ENCODE data around the gene KIF16B.

The KIF16B gene

DNA sequence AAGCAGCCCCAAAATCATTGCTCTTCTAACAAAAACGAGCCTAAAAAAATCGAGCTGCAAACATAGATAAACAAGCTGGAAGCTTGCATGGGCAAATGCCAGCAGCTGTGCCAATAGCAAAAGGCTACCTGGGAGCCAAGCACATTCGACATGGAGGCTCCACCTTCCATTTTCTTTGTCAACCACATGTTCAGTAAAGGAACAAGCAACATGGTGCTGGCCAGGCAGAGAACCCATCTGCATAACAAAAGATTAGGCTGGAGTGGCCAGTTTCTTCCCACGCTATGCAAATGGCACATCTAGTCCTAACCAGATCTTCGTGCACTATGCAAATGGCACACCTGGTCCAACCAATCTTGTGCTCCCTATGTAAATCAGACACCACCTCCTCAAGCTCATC is 110.5 kb downstream of the KIF16B start:
- TF ChIP-seq GATA3 (IDR thresholded peaks at IDR 0.05; ENCODE audit: low read depth, low read length), result no peak
- TF ChIP-seq GATA2 (IDR thresholded peaks at IDR 0.05; ENCODE audit: low read depth, low read length), result no peak

DNA sequence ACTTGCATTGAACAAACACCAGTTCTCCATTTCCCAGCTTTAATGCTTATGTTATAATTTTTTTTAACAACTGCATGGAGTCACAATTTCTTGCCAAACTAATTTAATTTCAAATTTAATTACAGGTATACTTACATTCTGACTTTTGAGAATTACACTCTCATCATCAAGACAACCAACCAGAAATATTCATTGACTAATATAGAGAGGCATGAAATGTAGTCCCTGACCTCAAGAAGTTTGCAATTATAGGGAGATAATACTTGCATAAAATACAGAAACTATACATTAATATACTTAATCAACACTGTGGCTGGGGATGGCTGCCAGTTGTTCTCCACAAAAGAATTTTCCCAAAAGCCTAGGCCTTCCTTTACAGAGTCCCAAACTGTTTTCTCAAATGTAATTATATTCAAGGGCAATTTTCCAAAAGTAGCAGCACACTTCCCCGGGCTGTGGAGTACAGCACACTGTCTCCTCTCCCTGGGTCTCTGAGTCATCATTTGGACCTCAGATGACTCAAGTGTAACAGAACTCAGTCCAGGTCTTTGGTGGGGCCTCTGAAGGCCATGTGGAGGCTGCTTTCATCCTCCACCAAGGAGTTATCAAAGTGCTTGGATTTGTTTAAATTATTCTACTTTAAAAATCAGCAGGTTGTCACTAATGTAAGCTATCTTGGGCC is 114.1 kb downstream of the KIF16B start:
- TF ChIP-seq GATA2 (IDR thresholded peaks at IDR 0.05; ENCODE audit: low read depth, low read length) (no peak), GATA3 (IDR thresholded peaks at IDR 0.05; ENCODE audit: low read depth, low read length) (no peak)

DNA sequence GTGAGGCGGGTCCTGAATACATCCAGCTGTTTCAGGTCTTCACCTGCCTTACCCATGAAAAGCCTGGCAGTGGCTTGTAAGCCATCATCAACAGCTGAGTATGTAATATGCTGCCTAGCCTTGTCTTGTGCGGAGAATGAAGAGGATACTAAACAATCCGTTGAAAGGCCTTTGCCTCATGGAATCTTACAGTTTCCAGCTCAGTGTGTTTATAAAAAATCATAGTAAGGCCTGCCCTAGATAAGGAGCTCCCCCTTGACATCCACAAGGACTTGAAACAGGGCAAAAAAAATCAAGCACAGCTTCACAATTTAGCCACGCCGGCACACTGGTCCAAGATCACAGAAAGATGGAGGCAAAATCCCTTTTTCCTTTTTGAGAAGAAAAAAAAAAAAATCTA is 115.7 kb downstream of the KIF16B start:
- TF ChIP-seq GATA3 (IDR thresholded peaks at IDR 0.05; ENCODE audit: low read depth, low read length), result no peak
- TF ChIP-seq GATA2 (IDR thresholded peaks at IDR 0.05; ENCODE audit: low read depth, low read length), result no peak

DNA sequence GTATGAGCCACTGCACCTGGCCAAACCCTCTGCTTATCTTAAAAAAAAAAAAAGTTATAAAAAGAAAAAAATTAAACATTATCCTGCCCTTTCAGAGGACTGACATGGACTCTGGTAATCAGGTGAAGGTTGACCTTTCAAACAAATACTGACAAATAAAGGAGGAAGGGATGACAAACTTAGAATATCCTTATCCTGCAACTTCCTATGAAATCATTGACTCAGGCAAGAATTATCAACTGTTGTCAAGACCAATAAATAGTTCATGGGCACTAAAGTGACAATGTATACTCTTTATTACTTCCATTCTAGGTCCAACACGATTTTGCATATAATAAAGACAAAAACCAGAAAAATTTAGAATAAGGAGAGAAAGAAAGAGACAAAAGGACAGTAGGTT is 117.9 kb downstream of the KIF16B start:
- TF ChIP-seq GATA3 (IDR thresholded peaks at IDR 0.05; ENCODE audit: low read depth, low read length) (no peak), GATA2 (IDR thresholded peaks at IDR 0.05; ENCODE audit: low read depth, low read length) (no peak)

DNA sequence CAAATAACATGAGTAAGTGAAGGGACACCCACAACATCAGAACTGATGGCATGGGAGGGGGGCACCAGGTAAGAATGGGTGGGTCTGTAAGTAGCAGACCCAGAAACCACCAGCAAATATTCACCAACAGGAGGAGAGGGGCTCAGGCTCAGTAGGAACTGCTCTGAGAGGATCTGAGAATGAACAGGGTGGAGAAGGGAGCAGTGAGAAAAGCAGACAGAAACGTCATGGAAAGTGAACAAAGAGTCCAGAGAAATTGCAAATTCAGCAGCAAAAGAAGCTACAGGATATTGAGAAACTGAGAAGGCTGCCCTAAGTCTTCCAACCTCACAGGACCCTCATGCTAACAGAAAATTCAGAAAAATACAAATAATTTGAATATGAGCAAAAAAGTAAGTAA is 121.3 kb downstream of the KIF16B start:
- no peak for TF ChIP-seq GATA2 (IDR thresholded peaks at IDR 0.05; ENCODE audit: low read depth, low read length)
- no peak for TF ChIP-seq GATA3 (IDR thresholded peaks at IDR 0.05; ENCODE audit: low read depth, low read length)

DNA sequence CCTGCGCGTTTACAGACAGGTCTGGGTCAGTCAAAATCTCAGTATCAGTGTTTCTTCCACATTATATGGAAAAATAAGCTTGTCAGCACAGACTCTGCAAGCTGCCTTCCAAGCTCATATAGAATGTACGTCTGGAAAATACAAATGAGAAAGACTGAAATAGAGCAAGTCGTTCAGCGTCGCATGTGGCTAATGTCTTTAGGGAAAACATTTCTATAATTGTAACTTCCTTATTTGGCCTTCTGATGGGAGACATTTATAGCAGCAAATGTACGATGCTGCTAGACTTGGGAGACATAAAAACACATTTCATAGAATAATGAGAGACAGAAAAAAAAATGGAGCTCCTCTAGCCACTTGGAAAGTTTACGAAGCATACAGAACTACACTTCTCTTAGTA is 122.2 kb downstream of the KIF16B start:
- no peak for TF ChIP-seq GATA3 (IDR thresholded peaks at IDR 0.05; ENCODE audit: low read depth, low read length)
- no peak for TF ChIP-seq GATA2 (IDR thresholded peaks at IDR 0.05; ENCODE audit: low read depth, low read length)

DNA sequence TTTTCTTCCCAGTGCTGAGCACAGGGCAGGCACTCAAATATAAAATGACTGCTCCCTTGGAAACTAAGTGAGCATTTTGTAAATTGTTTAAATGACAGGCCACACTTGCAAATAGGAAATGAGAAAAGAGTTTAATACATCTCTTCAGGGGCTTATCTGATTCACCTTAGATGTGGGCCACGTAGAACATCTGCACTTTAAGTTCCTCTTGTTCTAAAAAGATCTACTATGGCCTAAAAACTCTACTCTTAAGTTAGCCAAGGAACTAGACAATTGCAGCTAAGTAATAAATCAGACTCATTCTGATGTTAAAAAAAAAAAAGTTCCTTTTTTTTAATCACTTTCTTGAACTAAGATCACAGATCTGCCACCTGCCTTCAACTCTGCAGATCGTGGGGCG is 126.3 kb downstream of the KIF16B start:
- TF ChIP-seq GATA2 (IDR thresholded peaks at IDR 0.05; ENCODE audit: low read depth, low read length) (no peak), GATA3 (IDR thresholded peaks at IDR 0.05; ENCODE audit: low read depth, low read length) (no peak)

DNA sequence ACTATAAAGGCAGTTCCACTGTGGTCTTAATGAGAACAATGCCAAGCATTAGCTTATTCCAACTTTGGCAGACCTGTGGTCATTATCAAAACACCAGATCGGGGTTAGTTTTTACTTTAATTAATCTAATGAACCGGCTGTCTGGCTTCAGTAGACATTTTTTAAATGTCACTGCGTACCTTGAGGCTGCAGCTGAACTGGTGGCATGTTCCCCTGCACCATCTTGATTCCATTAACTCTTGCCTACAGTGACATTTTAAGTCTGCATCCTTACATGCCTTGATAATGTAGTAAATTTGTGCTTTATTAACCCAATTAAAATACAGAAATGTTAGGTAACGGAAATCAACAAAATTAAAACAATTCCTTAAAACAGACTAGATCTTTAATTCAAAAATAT is 127.0 kb downstream of the KIF16B start:
- TF ChIP-seq GATA2 (IDR thresholded peaks at IDR 0.05; ENCODE audit: low read depth, low read length) (no peak), GATA3 (IDR thresholded peaks at IDR 0.05; ENCODE audit: low read depth, low read length) (no peak)

DNA sequence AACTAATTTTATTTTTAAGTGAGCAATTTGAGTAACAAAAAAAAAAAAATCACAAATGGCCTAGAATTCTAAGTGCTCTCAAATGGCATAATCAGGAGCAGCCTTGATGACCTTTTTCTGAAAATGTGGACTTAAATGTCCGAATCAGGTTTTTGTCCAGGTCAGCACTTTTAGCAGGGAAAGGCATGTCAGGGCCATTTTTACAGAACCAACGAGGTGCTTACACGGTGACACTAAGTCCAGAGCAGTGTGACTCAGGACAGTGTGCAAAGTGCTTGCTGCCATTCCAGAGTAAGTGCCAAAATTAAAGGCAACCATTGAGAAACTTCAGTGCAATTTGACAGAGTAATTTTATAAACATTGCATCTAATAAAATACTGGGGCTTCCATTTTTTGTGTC is 127.8 kb downstream of the KIF16B start:
- TF ChIP-seq GATA3 (IDR thresholded peaks at IDR 0.05; ENCODE audit: low read depth, low read length), result no peak
- no peak for TF ChIP-seq GATA2 (IDR thresholded peaks at IDR 0.05; ENCODE audit: low read depth, low read length)

DNA sequence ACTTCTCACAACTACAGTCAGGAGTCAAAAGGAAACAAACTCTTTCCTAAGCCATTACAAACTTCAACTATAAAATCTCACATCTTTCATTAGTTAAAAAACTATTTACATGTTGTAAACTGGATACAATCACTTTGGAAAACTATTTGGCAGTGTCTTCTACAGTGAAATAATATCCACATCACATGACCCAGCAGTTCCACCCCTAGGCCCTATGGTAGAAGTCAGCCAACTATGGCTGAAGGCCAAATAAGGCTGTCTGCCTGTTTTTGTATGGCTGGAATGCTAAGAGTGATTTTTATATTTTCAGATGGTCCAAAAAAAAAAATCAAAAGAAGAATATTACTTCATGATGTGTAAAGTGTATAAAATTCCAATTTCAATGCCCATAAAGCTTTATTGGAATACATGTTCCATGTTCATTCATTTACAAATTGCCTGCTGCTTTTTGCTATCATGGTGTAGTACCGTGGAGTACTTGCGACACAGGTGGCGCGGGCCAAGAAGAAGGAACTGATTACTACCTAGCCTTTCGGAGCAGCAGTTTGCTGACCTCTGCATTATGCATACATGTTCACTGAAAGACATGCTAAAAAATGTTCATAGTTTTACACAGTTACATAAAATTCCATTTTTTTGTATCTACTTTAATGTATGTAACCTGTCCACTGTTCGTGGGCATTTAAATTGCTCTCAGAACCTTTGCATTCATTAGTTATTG is 129.0 kb downstream of the KIF16B start:
- TF ChIP-seq GATA2 (IDR thresholded peaks at IDR 0.05; ENCODE audit: low read depth, low read length), result no peak
- no peak for TF ChIP-seq GATA3 (IDR thresholded peaks at IDR 0.05; ENCODE audit: low read depth, low read length)

DNA sequence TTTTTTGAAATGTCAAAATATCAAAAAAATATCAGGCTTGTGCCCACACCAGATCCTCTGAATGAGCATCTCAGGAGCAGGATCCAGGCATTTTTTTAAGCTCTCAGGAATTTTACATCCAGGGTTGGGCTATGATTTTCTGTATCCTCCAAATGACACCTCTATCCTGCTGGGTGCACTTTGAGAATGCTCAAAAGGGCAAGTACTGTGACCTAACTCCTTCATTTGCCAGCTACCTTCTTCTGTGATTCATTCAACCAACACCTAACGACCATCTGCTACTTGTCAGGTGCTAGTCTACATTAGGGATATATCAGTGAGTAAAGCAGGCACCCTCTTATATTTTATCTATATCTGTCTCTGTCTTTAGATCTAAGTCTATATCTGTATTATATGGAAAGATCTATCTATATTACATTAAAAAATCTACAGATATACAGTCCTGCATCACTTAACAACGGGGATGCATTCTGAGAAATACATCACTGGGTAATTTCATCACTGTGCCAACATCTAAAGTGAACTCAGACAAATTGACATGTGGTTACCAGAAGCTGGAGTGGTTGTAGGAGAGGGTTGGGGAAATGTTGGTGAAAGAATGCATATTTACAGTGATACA is 131.6 kb downstream of the KIF16B start:
- TF ChIP-seq GATA2 (IDR thresholded peaks at IDR 0.05; ENCODE audit: low read depth, low read length) (peak; percentile 25; the same call in 1 of the 2 replicates), GATA3 (IDR thresholded peaks at IDR 0.05; ENCODE audit: low read depth, low read length) (peak; percentile 83)

DNA sequence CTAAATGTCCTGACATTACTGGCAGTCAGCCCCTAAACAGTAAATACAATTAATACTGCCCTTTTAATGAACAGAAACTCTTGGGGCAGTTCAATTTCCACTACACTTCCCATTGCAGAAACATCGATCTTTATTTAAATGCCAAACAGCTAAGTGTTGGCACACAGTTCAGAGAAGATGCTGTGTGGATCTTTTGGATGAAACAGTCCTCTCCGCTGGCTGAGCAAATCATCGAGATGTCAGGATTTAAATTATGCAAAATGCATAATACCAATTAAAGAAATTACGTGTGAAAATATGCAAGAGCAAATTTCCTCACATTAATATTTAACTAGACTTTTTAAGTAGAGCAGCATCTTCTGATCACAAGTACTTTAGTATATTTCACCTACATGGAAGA is 132.6 kb downstream of the KIF16B start:
- TF ChIP-seq GATA3 (IDR thresholded peaks at IDR 0.05; ENCODE audit: low read depth, low read length) (no peak), GATA2 (IDR thresholded peaks at IDR 0.05; ENCODE audit: low read depth, low read length) (no peak)

DNA sequence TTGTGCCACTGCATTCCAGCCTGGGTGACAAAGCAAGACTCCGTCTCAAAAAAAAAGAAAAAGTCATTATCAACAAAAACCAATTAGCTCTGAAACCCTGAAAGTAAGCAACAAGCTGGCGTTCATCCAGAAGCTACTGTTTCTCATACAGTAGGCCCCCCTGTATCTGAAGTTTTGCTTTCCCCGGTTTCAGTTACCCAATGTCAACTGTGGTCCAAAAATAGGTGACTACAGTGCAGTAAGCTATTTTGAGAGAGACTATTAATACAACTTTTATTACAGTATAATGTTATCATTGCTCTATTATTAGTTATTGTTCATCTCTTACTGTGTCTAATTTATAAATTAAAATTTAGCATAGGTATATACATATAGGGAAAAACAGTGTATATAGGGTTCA is 135.1 kb downstream of the KIF16B start:
- no peak for TF ChIP-seq GATA3 (IDR thresholded peaks at IDR 0.05; ENCODE audit: low read depth, low read length)
- no peak for TF ChIP-seq GATA2 (IDR thresholded peaks at IDR 0.05; ENCODE audit: low read depth, low read length)

DNA sequence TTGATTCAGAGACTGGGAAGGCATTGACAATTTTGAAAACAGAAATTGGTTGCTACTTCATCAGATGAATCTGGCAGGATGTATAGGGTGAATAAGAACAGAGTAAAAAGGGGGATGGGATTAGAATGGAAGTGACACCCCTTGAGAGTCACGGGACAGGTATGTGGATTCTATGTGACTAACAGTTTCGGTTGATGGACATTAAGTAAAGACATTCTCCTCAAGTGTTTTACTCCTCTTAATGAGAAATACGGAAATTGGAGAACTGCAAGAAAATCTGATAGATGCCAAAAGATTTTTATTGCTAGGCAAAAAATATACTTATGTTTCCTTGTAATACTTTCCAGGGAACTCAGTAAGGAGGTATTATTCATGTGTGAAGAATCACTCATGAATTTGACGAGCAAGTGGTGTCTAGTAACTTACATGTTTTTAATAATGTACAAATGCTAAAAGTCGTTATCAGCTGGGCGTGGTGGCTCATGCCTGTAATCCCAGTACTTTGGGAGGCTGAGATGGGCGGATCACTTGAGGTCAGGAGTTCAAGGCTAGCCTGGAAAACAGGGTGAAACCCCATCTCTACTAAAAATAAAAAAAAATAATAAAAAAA is 135.8 kb downstream of the KIF16B start:
- TF ChIP-seq GATA3 (IDR thresholded peaks at IDR 0.05; ENCODE audit: low read depth, low read length) (no peak), GATA2 (IDR thresholded peaks at IDR 0.05; ENCODE audit: low read depth, low read length) (no peak)
